ENCODE results near the gene SGCD.

- TF ChIP-seq, protein P1, sequence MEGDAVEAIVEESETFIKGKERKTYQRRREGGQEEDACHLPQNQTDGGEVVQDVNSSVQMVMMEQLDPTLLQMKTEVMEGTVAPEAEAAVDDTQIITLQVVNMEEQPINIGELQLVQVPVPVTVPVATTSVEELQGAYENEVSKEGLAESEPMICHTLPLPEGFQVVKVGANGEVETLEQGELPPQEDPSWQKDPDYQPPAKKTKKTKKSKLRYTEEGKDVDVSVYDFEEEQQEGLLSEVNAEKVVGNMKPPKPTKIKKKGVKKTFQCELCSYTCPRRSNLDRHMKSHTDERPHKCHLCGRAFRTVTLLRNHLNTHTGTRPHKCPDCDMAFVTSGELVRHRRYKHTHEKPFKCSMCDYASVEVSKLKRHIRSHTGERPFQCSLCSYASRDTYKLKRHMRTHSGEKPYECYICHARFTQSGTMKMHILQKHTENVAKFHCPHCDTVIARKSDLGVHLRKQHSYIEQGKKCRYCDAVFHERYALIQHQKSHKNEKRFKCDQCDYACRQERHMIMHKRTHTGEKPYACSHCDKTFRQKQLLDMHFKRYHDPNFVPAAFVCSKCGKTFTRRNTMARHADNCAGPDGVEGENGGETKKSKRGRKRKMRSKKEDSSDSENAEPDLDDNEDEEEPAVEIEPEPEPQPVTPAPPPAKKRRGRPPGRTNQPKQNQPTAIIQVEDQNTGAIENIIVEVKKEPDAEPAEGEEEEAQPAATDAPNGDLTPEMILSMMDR (IDR thresholded peaks at IDR 0.05): no peak
- no peak for TF ChIP-seq POLR2A (IDR thresholded peaks at IDR 0.05)
Observed at GRCh38 chr5:156675395-156675794, 348.4 kb downstream of the SGCD start.

Measured in heart left ventricle (tissue), 13 donors.